ENCODE measurements around the gene SAMD5. TPM values are rescaled to one million over a fixed set of nuclear protein-coding genes. Genes with fewer than 3 reads are reported as not detected.

The SAMD5 gene
- total RNA-seq, 3 donors from 2014 or later = 0.80 to 13.5 (median 8.8) TPM

- no peaks in the 10 kb centered on the region for H3K4me1 ChIP-seq
- DNase-seq (ENCODE audit: low spot score in 2 of 2) = no peak
- TF ChIP-seq, protein P1, sequence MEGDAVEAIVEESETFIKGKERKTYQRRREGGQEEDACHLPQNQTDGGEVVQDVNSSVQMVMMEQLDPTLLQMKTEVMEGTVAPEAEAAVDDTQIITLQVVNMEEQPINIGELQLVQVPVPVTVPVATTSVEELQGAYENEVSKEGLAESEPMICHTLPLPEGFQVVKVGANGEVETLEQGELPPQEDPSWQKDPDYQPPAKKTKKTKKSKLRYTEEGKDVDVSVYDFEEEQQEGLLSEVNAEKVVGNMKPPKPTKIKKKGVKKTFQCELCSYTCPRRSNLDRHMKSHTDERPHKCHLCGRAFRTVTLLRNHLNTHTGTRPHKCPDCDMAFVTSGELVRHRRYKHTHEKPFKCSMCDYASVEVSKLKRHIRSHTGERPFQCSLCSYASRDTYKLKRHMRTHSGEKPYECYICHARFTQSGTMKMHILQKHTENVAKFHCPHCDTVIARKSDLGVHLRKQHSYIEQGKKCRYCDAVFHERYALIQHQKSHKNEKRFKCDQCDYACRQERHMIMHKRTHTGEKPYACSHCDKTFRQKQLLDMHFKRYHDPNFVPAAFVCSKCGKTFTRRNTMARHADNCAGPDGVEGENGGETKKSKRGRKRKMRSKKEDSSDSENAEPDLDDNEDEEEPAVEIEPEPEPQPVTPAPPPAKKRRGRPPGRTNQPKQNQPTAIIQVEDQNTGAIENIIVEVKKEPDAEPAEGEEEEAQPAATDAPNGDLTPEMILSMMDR (IDR thresholded peaks at IDR 0.05) = no peak
- TF ChIP-seq POLR2A (IDR thresholded peaks at IDR 0.05) = no peak
- TF ChIP-seq POLR2AphosphoS5 (IDR thresholded peaks at IDR 0.05) = no peak
- intact Hi-C loops (cut with DNase I; ENCODE audit: low total_unique reads) = no loop called here
- no peak overlapping the region for H3K4me3 ChIP-seq
- H3K27me3 ChIP-seq = no peaks in the 10 kb centered on the region
- peaks cover 4 to 6% of the 10 kb centered on the region in 2 donors for H3K9me3 ChIP-seq
- H3K27ac ChIP-seq = no peak overlapping the region
- no peaks in the 10 kb centered on the region for H3K36me3 ChIP-seq
Measured at GRCh38 chr6:147468634-147469033, 39.9 kb upstream of the SAMD5 start.

DNA sequence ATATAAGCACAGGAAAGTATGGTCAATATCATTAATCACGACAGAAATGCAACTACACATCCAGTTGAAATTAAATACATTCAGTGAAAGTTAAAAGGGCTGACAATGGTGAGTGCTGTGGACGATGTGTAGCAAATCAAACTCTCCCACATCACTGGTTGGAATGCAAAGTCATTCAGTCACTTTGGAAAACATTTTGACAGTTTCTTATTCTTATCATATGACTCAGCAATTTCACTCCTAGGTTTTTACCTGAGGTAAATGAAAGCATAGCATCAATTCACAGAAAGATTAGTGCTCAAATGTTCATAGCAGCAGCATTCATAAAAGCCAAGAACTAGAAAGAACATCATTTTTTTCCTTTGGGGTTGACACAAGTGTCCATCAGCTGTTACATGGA lies 28.6 kb upstream of the SAMD5 start:
- Histone ChIP-seq H3K4me3 (no peak overlapping the region), H3K27me3 (no peaks in the 10 kb centered on the region), H3K27ac (no peak overlapping the region), H3K9me3 (no peaks in the 10 kb centered on the region), H3K4me1 (no peaks in the 10 kb centered on the region), H3K36me3 (no peaks in the 10 kb centered on the region)
- intact Hi-C loops (cut with DNase I; ENCODE audit: low total_unique reads) = no loop called here
- no peak for DNase-seq (ENCODE audit: low spot score in 2 of 2)
- TF ChIP-seq, protein P1 (IDR thresholded peaks at IDR 0.05) = no peak
- TF ChIP-seq POLR2A (IDR thresholded peaks at IDR 0.05) (no peak), POLR2AphosphoS5 (IDR thresholded peaks at IDR 0.05) (no peak)

GRCh38 chr6:147486683-147487082 lies 21.8 kb upstream of the SAMD5 start:
- DNase-seq (ENCODE audit: low spot score in 2 of 2) = no peak
- Histone ChIP-seq H3K27me3 (no peaks in the 10 kb centered on the region), H3K36me3 (no peaks in the 10 kb centered on the region), H3K9me3 (no peaks in the 10 kb centered on the region), H3K27ac (no peak overlapping the region), H3K4me3 (no peak overlapping the region), H3K4me1 (no peaks in the 10 kb centered on the region)
- intact Hi-C loops (cut with DNase I; ENCODE audit: low total_unique reads) = loop anchor here (5.0 kb wide), 1 partner anchor 489 kb away; no protein-coding TSS in a partner anchor
- TF ChIP-seq POLR2A (IDR thresholded peaks at IDR 0.05) (no peak), POLR2AphosphoS5 (IDR thresholded peaks at IDR 0.05) (no peak)
- TF ChIP-seq, protein P1 (IDR thresholded peaks at IDR 0.05) = no peak

DNA sequence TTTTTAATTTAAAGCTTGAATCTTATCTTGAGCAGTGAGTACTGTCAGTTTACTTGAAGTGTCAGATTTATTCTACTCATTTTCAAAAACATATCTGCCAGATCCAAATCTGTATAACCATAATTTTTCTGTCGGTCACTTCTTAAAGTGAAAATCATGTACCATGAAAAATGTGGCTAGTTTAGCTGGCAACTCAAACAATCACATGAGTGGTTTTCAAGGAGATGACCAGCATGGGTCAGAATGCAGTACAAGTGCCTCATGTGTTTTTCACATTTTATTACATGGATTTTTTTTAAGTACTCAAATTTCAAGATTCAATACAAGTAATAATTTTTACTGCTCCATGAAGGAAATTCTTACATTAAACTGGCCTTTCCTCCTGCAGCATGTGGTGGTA lies 11.0 kb upstream of the SAMD5 start:
- no peak for DNase-seq (ENCODE audit: low spot score in 2 of 2)
- Histone ChIP-seq H3K27ac (no peak overlapping the region), H3K4me1 (no peaks in the 10 kb centered on the region), H3K27me3 (no peaks in the 10 kb centered on the region), H3K9me3 (no peaks in the 10 kb centered on the region), H3K36me3 (no peaks in the 10 kb centered on the region), H3K4me3 (no peak overlapping the region)
- no peak for TF ChIP-seq POLR2A (IDR thresholded peaks at IDR 0.05)
- TF ChIP-seq, protein P1 (IDR thresholded peaks at IDR 0.05) = no peak
- no peak for TF ChIP-seq POLR2AphosphoS5 (IDR thresholded peaks at IDR 0.05)
- intact Hi-C loops (cut with DNase I; ENCODE audit: low total_unique reads) = no loop called here

DNA sequence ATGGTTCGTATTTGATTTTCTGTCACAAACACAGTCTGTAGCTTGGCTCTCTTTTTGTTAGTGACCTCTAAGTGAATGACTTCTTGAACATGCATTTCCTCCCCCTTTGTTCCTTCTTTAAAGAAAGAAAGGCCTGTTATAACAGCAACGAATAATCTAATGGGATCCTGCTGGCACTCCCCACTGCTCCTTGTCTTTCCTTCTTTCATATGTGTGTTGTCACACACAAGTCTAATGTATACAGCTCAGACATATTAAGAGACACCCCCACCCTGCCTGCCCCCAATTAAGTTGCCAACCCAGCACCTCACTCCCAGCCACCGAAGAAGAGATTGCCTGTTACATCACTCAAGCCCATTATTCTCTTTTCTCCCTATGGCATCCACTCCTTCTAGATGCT lies 4.9 kb upstream of the SAMD5 start:
- Histone ChIP-seq H3K4me1 (no peaks in the 10 kb centered on the region), H3K4me3 (no peak overlapping the region), H3K27me3 (peaks cover 0 to 8% of the 10 kb centered on the region in 2 donors), H3K9me3 (no peaks in the 10 kb centered on the region), H3K27ac (no peak overlapping the region), H3K36me3 (no peaks in the 10 kb centered on the region)
- DNase-seq (ENCODE audit: low spot score in 2 of 2) = no peak
- intact Hi-C loops (cut with DNase I; ENCODE audit: low total_unique reads) = no loop called here
- TF ChIP-seq, protein P1 (IDR thresholded peaks at IDR 0.05) = no peak
- TF ChIP-seq POLR2A (IDR thresholded peaks at IDR 0.05) (no peak), POLR2AphosphoS5 (IDR thresholded peaks at IDR 0.05) (no peak)
